GM18498 (cell line): Measurements from ENCODE around the gene PPP1R2C.

Source experiments
- ATAC-seq: cut with Tn5 transposase; IDR thresholded peaks from one replicate; pipeline ENCODE4 v1.9.1; 2021; ENCODE audit warnings: mild to moderate bottlenecking, moderate library complexity; ENCODE audit not compliant: unreplicated experiment

The PPP1R2C gene

DNA sequence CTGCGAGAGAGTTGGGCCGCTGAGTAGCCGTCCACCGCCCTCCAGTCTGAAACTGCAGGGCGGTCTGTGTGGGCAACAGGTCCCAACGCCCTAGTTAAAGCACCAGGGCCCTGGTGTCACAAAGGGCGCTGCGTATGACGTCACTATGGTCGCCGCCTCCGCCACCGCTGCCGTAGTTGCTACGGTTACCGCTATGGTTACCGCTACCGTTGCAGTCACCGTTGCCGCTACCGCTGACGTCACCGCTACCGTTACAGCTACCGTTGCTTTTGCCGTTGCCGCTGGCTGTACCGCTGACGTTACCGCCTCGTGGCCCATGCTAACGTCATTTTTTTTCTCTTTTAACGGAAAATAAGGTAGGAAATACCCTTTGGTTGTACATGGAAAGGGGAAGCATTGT is at the start of gene PPP1R2C:
TSS of gene PPP1R2C (minus strand) at position 68 of the 400 bp plus-strand sequence. CDS start 84 bp downstream, outside the sequence.
- no peak for ATAC-seq

DNA sequence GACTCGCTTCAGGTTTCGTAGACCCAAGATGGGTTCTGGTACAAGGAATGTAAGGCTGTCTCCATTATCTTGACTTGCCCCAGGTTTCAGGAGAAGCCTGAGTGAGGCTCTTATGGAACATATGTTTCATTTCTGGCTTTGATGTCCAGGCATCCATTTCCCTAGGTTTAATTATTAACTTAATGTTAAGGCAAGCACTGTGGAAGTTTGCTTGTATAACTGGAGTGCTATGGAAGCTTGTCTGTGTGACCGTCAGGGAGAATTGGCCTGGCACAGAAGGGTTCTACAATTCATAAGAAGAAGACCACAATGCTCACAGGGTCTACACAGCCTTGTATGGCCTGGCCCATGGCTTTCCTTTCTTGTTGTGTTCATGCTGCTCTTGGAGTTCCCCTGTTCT is 47.2 kb upstream of the PPP1R2C start:
- ATAC-seq, result no peak

- no peak for ATAC-seq
These were observed 46.6 kb upstream of the PPP1R2C start for GRCh38 chrX:42824541-42824940.

GRCh38 chrX:42823443-42823842 is 45.5 kb upstream of the PPP1R2C start:
- ATAC-seq, result no peak

- ATAC-seq, result no peak
These were observed 44.0 kb upstream of the PPP1R2C start for GRCh38 chrX:42821803-42822443.

DNA sequence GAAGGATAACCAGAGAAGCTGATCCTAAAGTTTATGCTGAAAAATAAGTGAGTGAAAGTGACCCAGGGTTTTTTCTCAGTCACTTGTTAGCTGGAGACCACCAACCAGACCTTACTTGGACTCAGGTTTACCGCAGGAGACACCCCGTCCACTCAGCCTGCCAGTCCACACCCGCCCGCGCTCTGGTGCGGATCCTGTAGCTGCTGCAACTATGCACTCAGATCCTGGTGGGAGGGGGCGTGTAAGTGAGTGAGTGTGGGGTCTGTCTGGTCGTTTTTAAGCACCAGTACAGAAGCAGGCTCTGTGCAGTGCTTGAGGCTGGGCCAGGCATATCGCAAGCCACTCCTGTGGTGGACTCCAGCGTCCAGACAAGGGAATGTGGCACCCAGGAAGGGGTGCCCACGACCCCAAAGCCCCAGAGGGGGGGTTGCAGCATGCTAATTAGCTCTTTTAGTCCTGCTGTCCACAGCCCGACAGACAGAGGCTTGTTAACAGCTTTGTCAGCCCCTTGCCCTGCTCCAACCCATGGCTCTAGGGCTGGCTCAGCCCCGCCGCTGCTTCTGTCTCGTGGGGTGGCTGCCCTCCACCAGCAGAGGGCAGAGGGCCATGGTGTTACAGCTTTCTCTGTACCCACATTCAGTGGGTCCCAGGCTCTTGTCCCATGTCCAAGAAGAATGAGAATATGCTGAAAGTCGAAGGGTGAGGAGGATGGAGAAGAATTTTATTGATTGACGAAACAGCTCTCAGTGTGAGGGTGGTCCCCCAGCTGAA is 40.4 kb upstream of the PPP1R2C start:
- no peak for ATAC-seq

GRCh38 chrX:42809569-42809968 is 31.6 kb upstream of the PPP1R2C start:
- ATAC-seq, result no peak

- no peak for ATAC-seq
These were observed 29.4 kb upstream of the PPP1R2C start for GRCh38 chrX:42807393-42807792.

GRCh38 chrX:42804524-42804923 is 26.6 kb upstream of the PPP1R2C start:
- ATAC-seq, result no peak

DNA sequence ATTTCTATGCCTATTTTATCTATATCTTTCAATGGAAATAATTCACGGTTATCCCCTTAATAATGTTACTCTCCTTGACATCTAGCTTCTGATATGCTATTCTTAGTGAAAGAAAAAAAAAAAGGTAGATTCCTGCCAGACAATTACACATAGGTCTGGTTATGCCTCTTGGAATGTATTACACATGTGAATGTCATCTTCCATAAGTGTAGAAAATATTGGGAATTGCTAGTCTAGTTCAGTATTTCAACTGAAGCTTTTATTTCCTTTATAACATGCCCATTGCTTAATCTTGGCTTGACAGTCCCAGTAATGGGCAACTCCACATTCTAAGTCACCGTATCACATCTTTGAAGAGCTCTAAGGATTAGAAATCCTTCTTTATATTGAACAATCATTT is 25.4 kb upstream of the PPP1R2C start:
- ATAC-seq, result no peak

DNA sequence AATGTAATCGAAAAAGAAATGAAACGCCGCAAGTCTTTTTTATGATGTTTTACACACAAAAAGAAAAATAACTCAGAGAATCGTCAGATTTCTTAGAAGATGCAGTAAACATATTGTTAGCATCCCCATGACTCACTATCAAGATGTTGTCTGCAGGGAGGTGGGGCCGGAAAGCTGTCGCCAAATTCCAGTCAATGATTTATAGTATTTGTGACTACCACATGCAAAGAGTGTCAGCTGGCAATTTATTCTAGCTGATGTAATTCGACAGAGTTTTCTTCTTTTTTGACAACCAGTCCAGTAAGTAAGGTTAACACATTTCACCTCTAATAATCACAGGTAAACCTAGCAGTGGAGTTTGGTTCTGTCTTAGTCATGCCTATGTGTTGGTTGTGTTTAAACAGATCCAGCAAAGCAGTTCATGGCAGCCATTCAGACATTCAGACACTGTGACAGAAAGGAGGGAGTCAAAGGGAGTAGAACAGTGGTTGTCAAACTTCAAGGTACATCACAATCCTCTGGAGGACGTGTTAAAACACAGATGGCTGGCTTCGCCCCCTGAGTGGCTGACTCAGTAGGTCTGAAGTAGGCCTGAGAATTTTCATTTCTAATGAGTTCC is 19.8 kb upstream of the PPP1R2C start:
- ATAC-seq, result no peak

GRCh38 chrX:42783451-42783850 is 5.5 kb upstream of the PPP1R2C start:
- ATAC-seq, result no peak

DNA sequence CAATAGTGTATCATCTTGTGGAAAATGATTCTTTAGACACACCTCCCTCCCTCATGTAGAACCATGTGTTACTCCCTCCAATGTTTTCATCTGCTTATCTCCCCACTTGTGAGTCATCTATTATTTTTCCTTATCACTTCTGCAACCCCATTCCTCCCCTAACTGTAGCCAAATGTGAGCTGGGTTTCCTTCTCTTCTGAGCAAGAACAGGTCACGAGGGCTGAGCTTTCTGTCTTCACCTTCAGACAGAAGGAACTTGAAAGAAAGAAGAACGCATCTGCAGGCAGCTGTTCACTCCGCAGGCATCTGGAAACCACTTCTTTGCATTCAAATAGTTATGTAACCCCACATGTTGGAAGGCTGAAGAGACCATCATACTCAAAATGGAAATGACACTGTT is 1.8 kb downstream of the PPP1R2C start:
- no peak for ATAC-seq

DNA sequence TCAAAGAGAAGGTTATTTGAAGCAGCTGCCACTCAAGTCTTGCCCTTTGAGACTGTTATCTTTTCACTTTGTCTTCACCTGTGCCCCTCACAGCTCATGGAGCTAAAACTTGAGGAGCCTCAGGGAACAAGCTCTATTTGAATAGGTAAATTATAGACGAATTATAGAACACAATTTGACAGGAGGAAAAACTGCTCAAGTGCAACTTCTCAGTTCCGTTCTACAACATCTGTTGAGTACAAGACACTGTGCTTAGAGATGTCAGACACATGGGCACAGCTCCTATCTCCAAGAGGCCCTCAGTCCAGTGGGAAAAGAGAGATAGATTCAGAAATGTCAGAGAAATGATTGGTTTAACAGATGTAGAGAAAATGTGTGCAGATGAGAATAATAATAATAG is 5.1 kb downstream of the PPP1R2C start:
- ATAC-seq, result no peak

DNA sequence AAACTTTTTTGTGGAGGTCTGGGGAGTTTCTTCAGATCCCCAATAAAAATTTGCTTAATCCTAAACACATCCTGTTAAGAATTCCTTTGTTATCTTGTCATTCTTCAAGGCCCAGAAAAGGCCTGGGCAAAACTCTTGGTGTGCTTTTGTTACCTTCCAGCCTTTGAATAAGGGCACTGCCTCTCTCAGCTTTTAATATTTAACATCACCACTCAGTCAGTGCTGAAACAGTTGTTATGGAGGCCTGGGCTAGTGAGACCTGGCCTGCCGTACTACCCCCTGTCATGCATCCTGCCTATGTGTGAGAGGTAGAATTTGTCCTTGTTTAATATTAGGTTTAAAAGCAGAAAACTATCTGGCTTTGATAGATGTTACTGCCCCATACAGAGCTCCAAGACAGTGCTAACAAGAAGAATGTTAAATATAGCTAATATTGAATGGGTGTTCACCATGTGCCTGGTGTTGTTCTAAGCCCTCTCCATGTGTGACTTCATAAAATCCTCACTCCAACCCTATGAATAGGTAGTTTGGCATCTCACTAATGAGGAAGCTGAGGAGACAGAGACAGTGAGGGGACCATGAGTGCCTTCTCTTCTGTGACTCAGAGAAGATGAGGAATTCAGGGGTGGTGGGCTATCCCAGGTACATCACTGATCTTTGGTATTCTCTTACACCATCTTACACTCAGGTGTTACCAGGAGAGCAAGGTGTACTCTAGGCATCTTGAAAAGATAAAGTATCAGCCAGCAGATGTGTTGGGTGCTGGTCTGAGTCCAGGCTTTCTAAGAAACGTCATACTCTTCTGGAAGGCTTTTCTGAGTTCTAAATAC is 6.2 kb downstream of the PPP1R2C start:
- no peak for ATAC-seq

GRCh38 chrX:42770566-42770965 is 7.4 kb downstream of the PPP1R2C start:
- no peak for ATAC-seq

DNA sequence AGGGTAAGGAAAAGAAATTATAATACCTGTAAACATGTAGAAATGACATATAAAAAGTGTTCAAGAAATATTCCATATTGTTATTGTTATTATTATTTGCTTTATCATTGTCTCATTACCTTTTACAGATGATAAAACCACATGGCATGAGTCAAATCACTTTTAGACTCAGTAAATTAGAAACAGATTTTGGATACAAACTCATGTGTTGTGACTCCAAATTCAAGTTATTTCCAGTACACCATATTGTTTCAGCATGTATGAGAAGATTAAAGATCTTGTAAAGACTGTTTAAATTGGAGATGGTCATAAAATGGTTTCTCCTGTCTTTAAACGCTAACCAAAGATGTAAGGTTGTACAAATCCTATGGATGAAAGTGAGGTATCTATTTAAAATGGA is 18.1 kb downstream of the PPP1R2C start:
- no peak for ATAC-seq

GRCh38 chrX:42755815-42756214 is 22.1 kb downstream of the PPP1R2C start:
- no peak for ATAC-seq

DNA sequence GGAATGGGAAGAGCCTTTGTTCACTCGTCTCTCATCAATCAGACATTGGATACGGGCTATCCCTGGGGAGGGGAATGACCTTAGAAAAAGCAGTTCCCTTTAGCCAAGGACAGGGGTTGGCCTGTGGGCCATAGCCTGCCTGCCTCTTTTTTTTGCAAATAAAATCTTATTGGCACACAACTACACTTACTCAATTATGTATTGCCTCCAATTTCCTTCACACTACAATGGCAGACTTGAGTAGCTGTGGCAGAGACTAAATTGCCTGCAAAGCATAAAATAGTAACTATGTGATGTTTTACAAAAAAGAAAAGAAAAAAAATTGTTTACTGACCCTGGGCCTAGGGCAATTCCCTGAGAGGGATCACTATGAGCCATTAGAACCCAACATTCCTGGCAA is 23.4 kb downstream of the PPP1R2C start:
- ATAC-seq, result no peak

DNA sequence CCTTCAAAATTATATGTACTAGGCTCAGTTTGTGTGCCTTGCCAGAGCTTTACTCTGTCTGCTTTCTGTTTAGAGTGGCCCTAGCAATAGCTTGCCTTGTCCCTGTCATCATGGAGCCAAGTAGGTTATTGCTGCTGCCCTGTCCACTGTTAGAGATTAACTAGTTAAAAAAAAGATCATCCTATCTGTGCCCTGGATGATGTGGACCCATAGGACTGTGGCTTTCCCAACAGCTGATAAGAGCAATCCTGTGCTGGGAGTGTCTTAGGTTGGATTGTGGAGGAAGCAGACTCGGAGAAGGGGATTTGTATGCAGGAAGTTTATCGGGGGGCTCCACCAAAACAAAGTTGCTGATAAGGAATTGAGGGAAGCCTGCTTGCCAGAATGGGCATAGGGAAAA is 23.8 kb downstream of the PPP1R2C start:
- ATAC-seq, result no peak

- no peak for ATAC-seq
These were observed 25.2 kb downstream of the PPP1R2C start for GRCh38 chrX:42752730-42753129.
